Omental fat pad (tissue), 4 donors: ENCODE measurements around the gene ATOH7. TPM values are rescaled to one million over a fixed set of nuclear protein-coding genes. Genes with fewer than 3 reads are reported as not detected.

Source experiments
- ATAC-seq: fragments of 150-250 bp; one replicate; pipeline ENCODE4 v1.9.1; 2016; ENCODE audit warnings: mild to moderate bottlenecking, moderate library complexity; ENCODE audit not compliant: low FRiP score
- DNase-seq: peaks from one replicate; pipeline ENCODE4 v3.0.0-alpha.2; 2019; ENCODE audit warnings: low spot score
- total RNA-seq, 4 donors: library from RNA; depleted of rRNA; stranded (reverse); fragments of >200 nt; gene quantifications; one replicate each; pipeline ENCODE4 v1.1.0, GENCODE V29; 2016
- TF ChIP-seq, protein P1 (sequence below), 3 donors: fragments of 450-650 bp; IDR thresholded peaks; one replicate each; pipeline ENCODE4 v1.5.1; 2016 to 2017; ENCODE audit warnings: antibody characterized with exemption in 3 of 3, mild to moderate bottlenecking in 3 of 3, moderate library complexity in 2 of 3

Gene ATOH7
- total RNA-seq, 4 donors from 2014 or later, result not detected

DNA sequence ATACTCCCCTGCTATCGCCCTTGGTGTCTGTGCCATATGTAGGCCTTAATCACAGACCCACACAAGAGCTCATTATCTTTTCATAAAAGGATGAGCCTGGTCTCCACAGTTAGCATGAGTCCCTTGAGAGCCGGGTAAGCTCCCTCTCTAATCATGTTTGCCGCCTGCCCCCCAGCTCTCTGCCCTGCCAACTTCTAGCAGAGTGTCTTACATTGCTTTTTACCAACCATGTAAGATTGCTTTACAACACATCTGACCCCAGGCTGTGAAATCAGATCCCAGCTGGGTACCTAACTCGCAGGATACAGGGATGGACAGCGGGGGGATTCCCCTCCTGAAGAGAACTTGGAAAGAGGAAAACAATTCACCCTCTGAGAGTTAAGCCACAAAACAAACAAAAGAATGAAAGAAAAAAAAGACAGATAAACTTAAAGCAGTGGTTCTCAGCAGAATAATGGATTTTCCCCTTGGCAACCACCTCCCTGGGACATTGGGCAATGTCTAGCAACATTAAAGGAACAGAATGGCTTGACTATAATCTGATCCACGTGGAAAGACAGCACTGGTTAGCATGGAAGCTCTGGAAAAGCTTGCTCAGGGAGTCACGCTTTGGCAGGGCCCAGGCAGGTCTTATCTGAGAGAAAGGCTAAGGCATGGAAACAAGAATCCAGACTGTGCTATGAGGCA is 39.4 kb upstream of the ATOH7 start:
- TF ChIP-seq, protein P1, sequence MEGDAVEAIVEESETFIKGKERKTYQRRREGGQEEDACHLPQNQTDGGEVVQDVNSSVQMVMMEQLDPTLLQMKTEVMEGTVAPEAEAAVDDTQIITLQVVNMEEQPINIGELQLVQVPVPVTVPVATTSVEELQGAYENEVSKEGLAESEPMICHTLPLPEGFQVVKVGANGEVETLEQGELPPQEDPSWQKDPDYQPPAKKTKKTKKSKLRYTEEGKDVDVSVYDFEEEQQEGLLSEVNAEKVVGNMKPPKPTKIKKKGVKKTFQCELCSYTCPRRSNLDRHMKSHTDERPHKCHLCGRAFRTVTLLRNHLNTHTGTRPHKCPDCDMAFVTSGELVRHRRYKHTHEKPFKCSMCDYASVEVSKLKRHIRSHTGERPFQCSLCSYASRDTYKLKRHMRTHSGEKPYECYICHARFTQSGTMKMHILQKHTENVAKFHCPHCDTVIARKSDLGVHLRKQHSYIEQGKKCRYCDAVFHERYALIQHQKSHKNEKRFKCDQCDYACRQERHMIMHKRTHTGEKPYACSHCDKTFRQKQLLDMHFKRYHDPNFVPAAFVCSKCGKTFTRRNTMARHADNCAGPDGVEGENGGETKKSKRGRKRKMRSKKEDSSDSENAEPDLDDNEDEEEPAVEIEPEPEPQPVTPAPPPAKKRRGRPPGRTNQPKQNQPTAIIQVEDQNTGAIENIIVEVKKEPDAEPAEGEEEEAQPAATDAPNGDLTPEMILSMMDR (IDR thresholded peaks at IDR 0.05), result no peak
- ATAC-seq, result no peak

DNA sequence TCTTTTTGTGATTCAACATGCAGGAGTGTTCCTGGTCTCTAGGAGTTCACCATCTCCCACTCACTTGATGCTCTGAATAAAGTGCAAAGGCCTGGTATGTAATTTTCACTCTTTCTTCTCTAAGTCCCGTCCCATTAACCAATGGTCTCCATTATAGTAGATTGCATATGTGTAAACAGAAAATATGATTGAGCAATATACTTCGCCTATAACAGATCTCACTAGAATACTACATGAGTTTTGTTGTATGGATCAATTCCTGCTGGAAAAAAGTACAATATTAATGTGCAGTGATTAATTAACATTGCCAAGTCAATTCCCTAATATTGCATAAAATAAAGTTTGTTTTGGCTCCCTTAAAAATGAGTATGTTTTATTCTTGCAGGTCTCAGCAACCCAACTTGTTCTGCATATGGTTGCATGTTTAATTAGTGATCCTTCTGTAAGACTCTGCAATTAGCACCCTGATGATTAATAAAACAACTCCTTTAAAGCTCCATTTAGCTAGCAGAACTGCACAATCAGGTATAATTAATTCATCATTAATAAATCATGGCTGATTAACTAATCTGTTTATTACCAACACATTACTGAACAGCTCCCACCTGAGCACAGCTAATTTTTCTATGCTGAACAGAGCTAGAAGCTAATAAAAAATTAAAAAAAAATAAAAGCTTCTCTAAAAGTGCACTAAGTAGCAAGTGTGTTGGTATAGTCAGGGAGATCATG is 37.8 kb upstream of the ATOH7 start:
- TF ChIP-seq, protein P1 (IDR thresholded peaks at IDR 0.05), result no peak
- ATAC-seq (no peak), DNase-seq (no peak)

More for the DNA sequence above, 39.4 kb upstream of the ATOH7 start:
- no peak for DNase-seq

DNA sequence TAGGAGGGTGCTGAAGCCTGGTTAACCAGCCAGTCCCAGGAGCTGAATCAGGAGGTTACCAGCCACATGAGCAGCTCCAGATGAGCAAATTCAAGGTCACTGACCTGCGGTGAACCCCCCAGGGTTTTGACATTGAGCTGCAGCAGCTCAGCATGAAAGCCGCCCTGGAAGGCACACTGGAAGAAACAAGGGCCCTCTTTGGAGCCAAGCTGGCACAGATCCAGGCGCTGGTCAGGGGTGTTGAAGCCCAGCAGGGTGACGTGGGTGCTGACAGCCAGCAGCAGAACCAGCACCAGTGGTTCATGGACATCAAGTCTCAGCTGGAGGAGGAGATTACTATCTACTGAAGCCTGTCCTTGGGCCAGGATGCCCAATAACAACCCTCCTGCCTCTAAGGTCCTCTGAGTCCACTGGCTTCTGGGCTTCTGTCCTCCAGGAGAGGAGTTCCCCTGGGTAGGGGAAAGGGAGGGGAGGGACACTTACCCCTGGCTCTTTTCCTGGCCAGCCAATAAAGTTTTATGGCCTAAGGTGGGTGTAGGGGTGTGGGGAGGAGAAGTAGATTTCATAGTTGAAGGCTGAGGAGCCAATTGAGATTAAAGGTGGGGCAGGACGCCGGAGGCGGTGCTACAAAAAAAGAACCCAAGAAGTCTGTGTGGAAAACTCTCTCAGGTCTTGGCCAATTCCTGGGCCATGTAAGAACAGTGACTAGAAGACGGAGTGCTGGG is 29.4 kb upstream of the ATOH7 start:
- ATAC-seq (no peak), DNase-seq (no peak)
- TF ChIP-seq, protein P1 (IDR thresholded peaks at IDR 0.05), result no peak

DNA sequence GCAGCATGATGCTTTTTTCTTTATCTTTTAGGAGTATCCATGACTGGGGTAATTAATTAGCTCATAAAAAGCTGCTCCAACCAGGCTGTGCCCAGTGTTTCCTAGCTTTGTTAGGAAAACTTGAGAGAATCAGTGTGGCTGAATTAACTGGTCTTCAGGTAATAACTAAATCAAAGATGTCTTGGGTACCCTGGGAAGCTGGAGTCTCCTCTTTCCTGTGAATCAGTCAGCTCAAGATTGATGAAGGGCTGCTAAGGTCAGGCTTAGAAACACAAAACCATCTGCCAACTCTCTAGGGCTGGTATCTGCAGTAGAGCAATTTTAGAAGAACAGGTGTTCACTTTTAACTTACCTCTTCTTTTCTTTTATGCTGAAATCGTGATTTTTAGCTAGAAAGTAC is 21.4 kb upstream of the ATOH7 start:
- ATAC-seq, result no peak
- DNase-seq, result no peak
- TF ChIP-seq, protein P1 (IDR thresholded peaks at IDR 0.05), result no peak

DNA sequence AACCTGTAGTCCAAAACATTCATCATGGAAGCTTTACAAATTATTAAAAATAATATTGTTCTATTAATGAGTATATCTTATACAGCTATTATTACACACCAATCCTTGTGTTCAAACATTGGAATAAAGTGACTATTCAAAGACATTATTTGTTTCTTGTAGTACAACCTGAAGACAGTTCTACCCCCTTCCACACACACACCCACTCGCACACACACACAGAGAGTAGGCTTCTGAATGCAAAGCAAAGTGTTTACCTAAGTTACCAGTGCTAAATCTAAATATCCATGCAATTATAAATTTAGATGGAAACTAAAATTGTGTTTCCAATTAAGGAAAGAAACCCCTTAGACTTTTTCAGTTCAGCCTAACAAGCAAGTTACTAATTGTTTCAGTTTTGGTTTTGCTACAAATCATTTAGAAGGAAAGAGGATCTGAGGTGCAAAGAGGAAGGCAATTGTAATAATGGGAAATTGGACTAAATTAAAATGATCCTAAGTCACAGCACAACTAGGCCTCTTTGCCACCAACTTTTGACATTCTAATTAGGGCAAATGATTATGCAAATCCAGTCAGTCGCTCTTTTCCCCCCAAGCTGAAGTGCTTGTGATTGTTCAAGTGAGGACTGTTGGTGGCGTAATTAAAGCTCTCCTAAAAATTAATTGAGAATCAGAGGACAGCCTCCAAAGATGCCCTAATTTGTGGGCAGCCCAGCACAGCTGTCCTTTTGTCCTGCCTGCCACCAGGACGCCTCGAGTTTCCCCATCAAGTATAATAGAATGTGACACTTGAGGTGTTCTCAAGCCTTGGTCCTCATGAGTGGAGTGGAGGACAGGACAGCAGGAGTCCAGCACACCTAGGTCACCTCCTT is 19.9 kb upstream of the ATOH7 start:
- TF ChIP-seq, protein P1 (IDR thresholded peaks at IDR 0.05), result no peak
- ATAC-seq, result no peak
- DNase-seq, result no peak

DNA sequence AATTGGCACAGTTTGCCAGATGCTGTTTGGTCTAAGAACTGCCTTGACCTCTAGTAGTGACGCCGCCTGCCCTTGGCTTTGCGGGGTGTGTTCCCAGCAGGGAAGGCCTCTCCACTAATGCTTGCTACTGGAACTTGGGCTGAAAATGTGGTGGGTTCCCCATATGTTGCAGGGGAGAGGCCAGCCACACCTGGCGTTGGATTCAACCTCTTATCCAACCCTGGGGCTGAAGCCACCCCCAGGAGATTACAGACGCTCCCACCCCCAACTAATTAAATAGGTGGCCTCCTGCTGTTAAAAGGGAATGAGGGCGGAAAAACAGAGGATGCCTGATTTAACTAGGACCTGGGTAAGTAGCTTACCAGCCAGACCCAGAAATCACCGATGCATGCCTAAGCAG is 19.2 kb upstream of the ATOH7 start:
- ATAC-seq, result no peak
- no peak for DNase-seq
- TF ChIP-seq, protein P1 (IDR thresholded peaks at IDR 0.05), result no peak
